Left renal cortex interstitium (tissue), 4 donors: Measurements from ENCODE around the gene KCNK15. TPM values are rescaled to one million over a fixed set of nuclear protein-coding genes. Genes with fewer than 3 reads are reported as not detected.

Experiments
- DNase-seq, 4 donors: peaks; one replicate each; pipeline ENCODE4 v3.0.0-alpha.2; 2013; ENCODE audit warnings: low read depth in 4 of 4, low spot score in 2 of 4, missing footprints in 1 of 4
- polyA plus RNA-seq, 4 donors: library from polyadenylated mRNA; unstranded; fragments of 120-200 nt; gene quantifications; one replicate each; pipeline ENCODE4 v1.2.1, GENCODE V29; 2013; ENCODE audit not compliant: insufficient read length in 4 of 4

Gene KCNK15
- polyA plus RNA-seq, 4 donors = 0.11 to 0.19 TPM; not detected in 2

DNA sequence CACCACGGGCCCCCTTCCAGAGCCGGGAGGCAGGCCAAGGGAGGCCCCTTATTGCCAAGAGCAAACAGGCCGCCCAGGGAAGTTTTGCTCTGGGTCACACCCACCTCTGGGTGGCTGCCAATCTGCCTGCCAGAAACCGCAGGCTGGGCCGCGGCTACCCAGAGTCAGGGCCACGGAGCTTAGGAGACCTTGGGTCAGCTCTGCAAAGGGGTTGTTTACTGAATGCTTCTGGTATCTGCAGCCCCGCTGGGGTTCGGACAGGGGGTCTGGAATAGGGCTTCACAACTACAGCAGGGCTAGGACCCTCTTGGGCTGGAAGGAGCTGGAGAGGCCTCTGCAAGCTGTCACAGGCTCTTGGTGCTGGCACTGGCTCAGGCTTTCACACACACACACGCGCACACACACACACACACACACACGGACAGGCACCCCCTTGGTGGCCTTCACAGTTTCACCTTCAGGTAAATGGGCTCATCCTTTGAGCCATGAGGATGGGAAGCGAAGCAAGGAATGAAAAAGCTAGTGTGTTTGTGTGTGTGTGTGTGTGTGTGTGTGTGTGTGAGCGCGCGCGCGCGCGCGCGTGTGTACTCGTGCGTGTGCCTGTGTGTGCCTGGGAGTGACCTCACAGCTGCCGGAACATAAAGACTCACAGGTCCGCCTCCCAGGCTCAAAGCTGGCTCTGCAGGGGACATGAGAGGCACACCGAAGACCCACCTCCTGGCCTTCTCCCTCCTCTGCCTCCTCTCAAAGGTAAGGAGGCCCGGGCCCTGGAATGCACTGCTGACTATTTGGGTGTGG lies 30.8 kb upstream of the KCNK15 start, which contains the start of gene CCN5:
TSS of gene CCN5 (plus strand) at position 669 of the 798 bp plus-strand sequence. CDS start at position 691, 22 bp downstream.
- no peak for DNase-seq

- no peak for DNase-seq
Observed at GRCh38 chr20:44715499-44716308, 30.0 kb upstream of the KCNK15 start.

DNA sequence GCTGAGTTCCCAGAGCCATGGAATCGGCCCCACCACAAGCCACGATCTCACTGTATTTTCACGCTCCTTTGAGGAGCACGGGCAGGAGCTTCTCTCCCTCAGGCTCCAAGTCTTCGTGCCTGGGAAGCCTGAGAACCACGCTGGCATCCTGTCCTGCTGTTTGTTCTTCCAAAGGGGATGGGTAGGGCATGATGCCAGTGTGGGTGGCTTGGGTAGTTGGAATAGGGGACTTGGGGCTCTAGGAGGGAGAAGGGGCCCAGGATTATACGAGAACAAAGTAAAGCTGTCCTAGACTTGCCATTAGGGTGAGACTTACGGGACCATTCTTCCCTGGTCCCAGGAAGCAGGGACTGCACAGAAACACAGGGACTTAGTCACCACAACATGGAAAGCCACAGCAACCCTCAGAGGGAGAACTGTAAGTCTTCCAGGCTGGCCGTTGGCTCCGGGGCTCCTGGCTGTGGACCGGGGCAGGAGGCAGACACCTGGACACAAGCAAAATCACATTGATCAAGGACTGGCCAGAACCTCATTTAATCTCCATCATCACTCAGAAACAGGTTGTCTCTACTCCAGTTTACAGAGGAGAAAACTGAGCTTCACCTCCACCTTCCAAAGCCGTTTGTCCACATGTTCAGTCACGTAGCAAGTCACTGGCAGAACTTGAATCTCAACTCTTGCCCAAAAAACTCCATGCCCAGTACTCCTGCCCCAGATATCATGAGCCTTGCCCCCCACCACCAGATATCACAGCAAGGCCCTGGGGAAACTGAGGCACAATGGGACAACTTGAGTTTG lies 29.2 kb upstream of the KCNK15 start:
- no peak for DNase-seq

- no peak for DNase-seq
Observed at GRCh38 chr20:44717986-44718385, 27.7 kb upstream of the KCNK15 start.

- DNase-seq = no peak
Observed at GRCh38 chr20:44719841-44720240, 25.8 kb upstream of the KCNK15 start.

DNA sequence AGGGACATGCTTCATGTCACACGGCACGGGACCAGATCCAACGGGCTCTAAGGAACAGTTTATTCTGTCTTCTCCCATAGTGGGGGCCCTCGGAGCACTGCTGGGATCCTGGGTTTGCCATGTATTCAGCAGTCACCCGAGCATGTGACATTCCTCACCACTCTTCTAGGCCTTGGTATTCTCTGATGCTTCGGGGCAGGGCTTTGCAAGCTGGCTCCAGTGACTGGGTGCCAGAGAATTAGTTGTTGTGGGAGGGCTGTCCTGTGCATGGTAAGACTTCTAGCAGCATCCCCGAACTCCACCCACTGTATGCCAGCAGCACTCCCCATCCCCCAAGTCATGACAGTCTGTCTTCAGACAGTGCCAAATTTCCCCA lies 25.1 kb upstream of the KCNK15 start:
- no peak for DNase-seq

DNA sequence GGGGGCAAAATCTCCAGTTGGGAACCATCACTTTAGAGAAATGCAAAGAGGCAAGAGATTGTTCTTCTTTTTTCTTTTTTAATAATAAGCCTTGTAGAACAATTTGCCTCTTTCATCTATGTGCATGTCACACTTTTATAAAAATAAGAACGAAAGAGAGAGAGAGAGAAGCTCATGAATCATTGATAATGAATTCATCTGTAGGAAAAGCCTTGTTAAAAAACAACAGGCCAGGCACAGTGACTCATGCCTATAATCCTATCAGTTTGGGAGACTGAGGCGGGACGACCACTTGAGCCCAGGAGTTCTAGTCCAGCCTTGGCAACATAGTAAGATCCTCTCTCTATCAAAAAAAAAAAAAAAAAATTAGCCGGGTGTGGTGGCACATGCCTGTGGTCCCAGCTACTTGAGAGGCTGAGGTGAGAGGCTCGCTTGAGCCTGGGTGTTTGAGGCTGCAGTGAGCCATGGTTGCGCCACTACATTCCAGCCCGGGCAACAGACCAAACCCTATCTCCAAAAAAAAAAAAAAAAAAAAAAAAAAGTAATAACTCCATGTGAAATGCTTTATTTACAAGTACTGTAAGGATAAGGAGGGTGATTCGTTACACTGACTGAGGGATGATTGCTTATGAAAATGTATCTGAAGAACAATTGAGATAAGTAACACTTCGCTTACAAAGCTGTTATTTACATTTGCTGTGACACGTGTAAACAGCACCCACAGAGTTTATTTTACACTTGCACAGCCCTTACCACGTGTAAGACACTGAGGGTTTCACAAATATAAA lies 24.5 kb upstream of the KCNK15 start:
- no peak for DNase-seq

- DNase-seq = no peak
Observed at GRCh38 chr20:44721785-44722054, 23.9 kb upstream of the KCNK15 start.

DNA sequence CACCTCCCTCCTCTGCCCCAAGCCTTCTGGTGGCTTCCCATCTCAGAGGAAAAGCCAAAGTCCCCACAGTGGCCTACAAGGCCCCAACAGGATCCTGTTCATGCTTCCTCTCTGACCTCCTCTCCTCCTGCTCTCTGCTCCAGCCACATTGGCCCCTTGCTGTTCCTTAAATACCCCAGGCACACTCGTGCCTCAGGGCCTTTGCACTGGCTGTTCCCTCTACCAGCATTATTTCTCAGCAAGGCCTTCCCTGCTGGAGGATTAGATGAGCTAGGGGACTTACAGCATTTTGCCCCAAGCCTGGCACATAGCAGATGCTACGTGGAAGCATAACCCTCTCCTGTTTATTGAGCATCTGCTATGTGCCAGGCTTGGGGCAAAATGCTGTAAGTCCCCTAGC lies 22.7 kb upstream of the KCNK15 start:
- DNase-seq = no peak

DNA sequence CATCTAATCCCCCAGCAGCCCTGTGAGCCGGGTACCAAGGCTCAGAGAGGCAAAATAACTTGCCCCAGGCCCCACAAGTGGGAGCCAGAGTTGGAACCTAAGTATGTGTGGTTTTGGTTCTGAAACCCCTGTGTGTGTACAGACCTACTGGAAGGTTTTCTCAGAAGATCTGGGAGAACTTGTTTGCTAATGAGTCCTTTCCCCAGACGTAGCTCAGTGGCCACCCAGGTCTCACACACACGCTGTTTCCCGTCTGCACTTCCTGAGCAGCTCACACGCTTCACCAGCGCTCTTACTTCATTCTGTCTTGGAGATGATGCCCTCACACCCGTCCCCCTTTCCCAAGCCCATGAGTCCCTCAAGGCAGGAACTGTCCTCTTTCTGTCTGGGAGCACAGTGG lies 22.3 kb upstream of the KCNK15 start:
- DNase-seq = no peak

- no peak for DNase-seq
Observed at GRCh38 chr20:44723798-44724362, 21.8 kb upstream of the KCNK15 start.

DNA sequence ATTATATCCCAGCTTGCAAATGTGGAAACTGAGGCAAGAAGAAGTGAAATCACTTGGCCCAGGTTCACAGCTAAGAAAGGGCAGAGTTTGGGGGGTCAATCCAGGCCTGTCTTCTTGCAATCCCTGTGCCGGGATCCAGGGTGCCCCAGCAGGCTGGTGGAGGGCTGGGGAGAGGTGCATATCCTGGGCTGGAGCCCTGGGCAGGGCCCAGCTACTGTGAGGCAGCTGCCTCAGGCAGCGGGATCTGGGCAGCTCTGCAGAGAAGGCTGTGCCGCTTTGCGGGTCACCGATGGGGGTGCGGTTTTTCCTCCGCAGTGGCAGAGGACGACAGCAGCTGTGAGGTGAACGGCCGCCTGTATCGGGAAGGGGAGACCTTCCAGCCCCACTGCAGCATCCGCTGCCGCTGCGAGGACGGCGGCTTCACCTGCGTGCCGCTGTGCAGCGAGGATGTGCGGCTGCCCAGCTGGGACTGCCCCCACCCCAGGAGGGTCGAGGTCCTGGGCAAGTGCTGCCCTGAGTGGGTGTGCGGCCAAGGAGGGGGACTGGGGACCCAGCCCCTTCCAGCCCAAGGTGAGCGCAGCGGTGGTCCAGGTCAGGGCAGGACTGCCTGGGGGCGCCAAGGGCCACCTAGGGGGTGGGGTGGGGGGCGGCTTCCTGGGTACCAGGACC lies 21.1 kb upstream of the KCNK15 start:
- DNase-seq = no peak

DNA sequence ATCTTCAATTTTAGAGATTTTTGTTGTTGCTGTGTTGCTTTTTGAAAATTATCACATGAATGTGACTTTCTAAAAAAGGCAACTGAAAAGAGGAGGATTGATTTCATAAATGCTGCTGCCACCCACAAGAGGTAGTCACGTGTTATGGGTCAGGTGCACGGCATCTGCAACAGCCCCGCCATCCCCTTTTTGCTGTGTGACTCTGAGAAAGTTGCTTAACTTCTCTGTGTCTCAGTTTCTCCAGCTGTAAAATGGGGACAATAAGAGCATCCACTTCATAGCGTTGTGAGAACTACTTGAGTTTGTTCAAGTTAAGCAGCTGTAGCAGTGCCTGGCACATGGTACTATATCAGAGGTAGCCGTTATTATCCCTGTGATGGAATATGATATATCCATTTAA lies 19.8 kb upstream of the KCNK15 start:
- no peak for DNase-seq

DNA sequence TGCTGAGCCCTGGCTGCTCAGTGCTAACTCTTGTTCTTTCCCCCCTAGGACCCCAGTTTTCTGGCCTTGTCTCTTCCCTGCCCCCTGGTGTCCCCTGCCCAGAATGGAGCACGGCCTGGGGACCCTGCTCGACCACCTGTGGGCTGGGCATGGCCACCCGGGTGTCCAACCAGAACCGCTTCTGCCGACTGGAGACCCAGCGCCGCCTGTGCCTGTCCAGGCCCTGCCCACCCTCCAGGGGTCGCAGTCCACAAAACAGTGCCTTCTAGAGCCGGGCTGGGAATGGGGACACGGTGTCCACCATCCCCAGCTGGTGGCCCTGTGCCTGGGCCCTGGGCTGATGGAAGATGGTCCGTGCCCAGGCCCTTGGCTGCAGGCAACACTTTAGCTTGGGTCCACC lies 18.6 kb upstream of the KCNK15 start:
- DNase-seq = no peak

DNA sequence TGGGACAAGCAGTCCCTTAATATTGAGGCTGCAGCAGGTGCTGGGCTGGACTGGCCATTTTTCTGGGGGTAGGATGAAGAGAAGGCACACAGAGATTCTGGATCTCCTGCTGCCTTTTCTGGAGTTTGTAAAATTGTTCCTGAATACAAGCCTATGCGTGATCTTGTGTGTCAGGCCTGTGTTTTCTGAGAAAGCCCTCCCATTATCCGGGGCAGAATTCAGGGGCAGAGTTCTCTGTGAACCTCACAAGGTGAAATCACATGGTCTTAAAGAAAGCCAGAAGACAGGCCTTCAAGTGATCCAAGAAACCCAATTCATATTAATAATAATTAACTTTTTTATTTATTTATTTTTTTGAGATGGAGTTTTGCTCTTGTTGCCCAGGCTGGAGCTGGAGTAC lies 18.0 kb upstream of the KCNK15 start:
- DNase-seq = no peak

DNA sequence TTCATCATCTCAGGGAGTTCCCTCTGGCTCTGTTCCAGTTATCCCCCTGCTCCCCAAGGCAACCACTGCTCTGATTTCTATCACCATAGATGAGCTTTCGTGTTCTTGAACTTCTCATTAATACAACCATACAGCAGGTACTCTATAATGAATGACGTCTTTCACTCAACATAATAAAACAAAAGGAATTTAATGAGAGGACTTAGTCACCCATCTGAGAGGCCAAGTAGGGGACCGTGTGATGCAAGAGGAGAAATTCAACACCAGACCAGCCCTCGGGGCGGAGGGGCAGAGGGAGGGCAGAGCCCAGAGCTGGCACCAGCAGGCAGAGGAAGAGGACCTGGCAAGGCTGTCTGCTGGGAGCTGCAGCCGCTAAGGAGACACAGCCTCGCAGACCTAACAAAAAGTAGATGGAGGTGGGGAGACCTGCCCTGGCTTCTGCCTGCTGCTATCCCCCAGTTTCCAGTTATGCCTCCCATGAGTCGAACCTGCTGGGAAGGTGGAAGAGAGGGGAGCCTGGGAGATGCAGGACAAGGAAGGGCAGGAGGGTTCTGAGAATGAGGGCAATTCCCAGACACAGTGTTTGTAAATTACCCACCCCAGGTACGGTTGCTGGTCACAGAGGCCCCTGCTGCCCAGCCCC lies 16.7 kb upstream of the KCNK15 start:
- DNase-seq = peak in 2 of 4 donors; percentile 53 to 56

DNA sequence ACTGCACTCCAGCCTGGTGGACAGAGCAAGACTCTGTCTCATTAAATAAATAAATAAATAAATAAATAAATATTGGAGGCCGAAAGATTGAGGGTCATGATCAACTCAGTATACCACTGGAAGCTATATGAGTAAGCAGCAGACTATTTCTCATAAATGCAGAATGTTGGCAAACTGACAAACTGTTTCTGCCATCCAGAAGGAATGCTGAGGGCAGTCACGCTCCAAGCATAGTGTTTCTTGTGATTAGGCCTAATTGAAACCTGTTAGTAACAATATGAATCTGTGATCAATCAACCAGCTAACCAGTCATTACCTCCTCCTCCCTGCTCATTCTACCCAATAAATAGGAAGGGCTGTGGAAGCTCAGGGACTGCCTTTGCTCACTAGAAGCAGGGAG lies 15.2 kb upstream of the KCNK15 start:
- DNase-seq = no peak

DNA sequence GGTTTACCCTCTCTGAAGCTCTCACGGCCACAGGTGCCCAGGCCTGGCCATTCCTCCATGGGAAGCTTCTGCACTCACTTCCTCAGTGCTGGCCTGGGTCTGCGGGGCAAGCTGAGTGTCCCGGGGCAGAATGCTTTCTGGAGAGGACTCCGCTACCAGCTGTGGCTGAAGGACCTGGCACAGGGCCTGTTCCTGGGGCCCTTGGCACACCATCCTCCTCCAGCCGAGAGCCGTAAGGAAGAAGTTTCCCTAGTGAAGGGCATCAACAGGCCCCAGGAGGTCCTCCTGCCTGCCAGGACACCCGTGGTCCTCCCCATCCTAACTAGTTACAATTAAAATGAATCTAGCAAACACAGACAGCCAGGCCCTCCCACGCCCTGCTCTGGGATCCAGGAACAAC lies 14.0 kb upstream of the KCNK15 start:
- no peak for DNase-seq

GRCh38 chr20:44732327-44732726 lies 13.3 kb upstream of the KCNK15 start:
- no peak for DNase-seq
